ENCODE measurements around the gene CCDC122. TPM values are rescaled to one million over a fixed set of nuclear protein-coding genes. Genes with fewer than 3 reads are reported as not detected.

Gene CCDC122
- polyA plus RNA-seq, 3 donors, result 10.5 to 19.9 (median 16.2) TPM

Other genes with a start within 250 kb of the CCDC122 start
- gene ENOX1, start 92.8 kb downstream of the CCDC122 start, polyA plus RNA-seq (ENCODE audit: insufficient read length in 3 of 3), result 10 to 100 TPM in 1 of 3 donors, 1 to 10 TPM in 2; 8.4 to 11.1 (median 9.7) TPM
- gene LACC1, start 164 bp upstream of the CCDC122 start, polyA plus RNA-seq (ENCODE audit: insufficient read length in 3 of 3), result 1 to 10 TPM; 4.3 to 4.7 (median 4.4) TPM